HepG2 (cell line): Measurements from ENCODE around the gene PITHD1. TPM values are rescaled to one million over a fixed set of nuclear protein-coding genes. Genes with fewer than 3 reads are reported as not detected.

Experiments used
- ARID2 ChIP-seq: sonication (generic); formaldehyde crosslinking; IDR thresholded peaks from 2 replicates; pipeline ENCODE4 v1.8.1; 2022; ENCODE audit warnings: mild to moderate bottlenecking, missing genetic modification reagents, borderline replicate concordance
- ATF7 ChIP-seq, 2 experiments: fragments of 450-650 bp in 1 of 2; sonication (generic) in 1 of 2; formaldehyde crosslinking in 1 of 2; IDR thresholded peaks; 2 replicates each; pipeline versions ENCODE4 v1.4.0 to v1.6.1; 2016 to 2020; ENCODE audit warnings: antibody characterized with exemption in 1 of 2, mild to moderate bottlenecking in 1 of 2, missing genetic modification reagents in 1 of 2
- BCL6 ChIP-seq: IDR thresholded peaks from 2 replicates; pipeline ENCODE4 v1.6.1; 2016; ENCODE audit warnings: missing genetic modification reagents, missing compliant biosample characterization
- BRCA1 ChIP-seq: sonication (generic); formaldehyde crosslinking; IDR thresholded peaks from 2 replicates; pipeline ENCODE4 v1.4.0; 2020; ENCODE audit warnings: missing genetic modification reagents
- GABPA ChIP-seq, 2 experiments: IDR thresholded peaks; 2 replicates each; pipeline ENCODE4 v1.6.1; 2011 to 2016; ENCODE audit warnings: low read depth in 2 of 2, low read length in 1 of 2, missing biosample characterization in 1 of 2, missing genetic modification characterization in 1 of 2
- HCFC1 ChIP-seq: fragments of 150-350 bp; IDR thresholded peaks from 2 replicates; pipeline ENCODE4 v1.6.1; 2014; ENCODE audit warnings: low read depth, low read length
- HDAC6 ChIP-seq: fragments of 200-600 bp; sonication (generic); IDR thresholded peaks from 2 replicates; pipeline ENCODE4 v1.7.0; 2017; ENCODE audit warnings: mild to moderate bottlenecking, antibody characterized with exemption, low read length, low read depth
- NFIB ChIP-seq: sonication (generic); formaldehyde crosslinking; IDR thresholded peaks from 2 replicates; pipeline ENCODE4 v1.9.0; 2021; ENCODE audit warnings: missing genetic modification reagents, mild to moderate bottlenecking, borderline replicate concordance
- ZBTB38 ChIP-seq: sonication (generic); formaldehyde crosslinking; IDR thresholded peaks from 2 replicates; pipeline ENCODE4 v1.5.1; 2020; ENCODE audit warnings: mild to moderate bottlenecking, missing genetic modification reagents
- ZNF33A ChIP-seq: sonication (generic); formaldehyde crosslinking; IDR thresholded peaks from 2 replicates; pipeline ENCODE4 v1.5.1; 2020; ENCODE audit warnings: missing genetic modification reagents, mild to moderate bottlenecking, moderate library complexity, borderline replicate concordance
- ZNF670 ChIP-seq: sonication (generic); formaldehyde crosslinking; IDR thresholded peaks from 2 replicates; pipeline ENCODE4 v1.8.0; 2022; ENCODE audit warnings: mild to moderate bottlenecking, missing genetic modification reagents, borderline replicate concordance
- ZNF674 ChIP-seq: sonication (generic); formaldehyde crosslinking; IDR thresholded peaks from 2 replicates; pipeline ENCODE4 v1.5.0; 2020; ENCODE audit warnings: low read depth, mild to moderate bottlenecking, missing genetic modification reagents
- ZSCAN22 ChIP-seq: sonication (generic); formaldehyde crosslinking; IDR thresholded peaks from 2 replicates; pipeline ENCODE4 v1.4.0; 2020; ENCODE audit warnings: mild to moderate bottlenecking, missing genetic modification reagents
- polyA plus RNA-seq, 8 experiments: library from polyadenylated mRNA; depleted of rRNA in 3 of 8; stranded (reverse) in 7 of 8; unstranded in 1 of 8; fragments of >200 nt; fragmentation: Illumina TruSeq in 4 of 8; extraction: Trizol in 4 of 8; gene quantifications; 2 replicates each; pipeline versions ENCODE4 v1.2.1 to v1.2.3, GENCODE V29; 2011 to 2016; ENCODE audit warnings: low read depth in 4 of 8, missing spikeins in 1 of 8, mixed read lengths in 1 of 8; ENCODE audit not compliant: insufficient read depth in 1 of 8
- total RNA-seq, 5 experiments: library from RNA; depleted of rRNA; stranded (reverse); fragments of >200 nt; fragmentation: Illumina TruSeq; extraction: Trizol; gene quantifications; 2 replicates each; pipeline ENCODE4 v1.2.3, GENCODE V29; 2016; ENCODE audit warnings: low read depth in 1 of 5
- TF ChIP-seq, protein P1 (sequence below): IDR thresholded peaks from 2 replicates; pipeline ENCODE4 v1.6.1; 2012; ENCODE audit warnings: low read length, improper control_type of control experiment
- TF ChIP-seq, protein P2 (sequence below): sonication (generic); formaldehyde crosslinking; IDR thresholded peaks from 2 replicates; pipeline ENCODE4 v1.4.0; 2020; ENCODE audit warnings: missing genetic modification reagents
- TF ChIP-seq, protein P3 (sequence below): sonication (generic); formaldehyde crosslinking; IDR thresholded peaks from 2 replicates; pipeline ENCODE4 v1.4.0; 2020; ENCODE audit warnings: mild to moderate bottlenecking, missing genetic modification reagents
- TF ChIP-seq, protein P4 (sequence below): sonication (generic); formaldehyde crosslinking; IDR thresholded peaks from 2 replicates; pipeline ENCODE4 v1.4.0; 2020; ENCODE audit warnings: missing genetic modification reagents, borderline replicate concordance
- TF ChIP-seq, protein P5 (sequence below): sonication (generic); formaldehyde crosslinking; IDR thresholded peaks from 2 replicates; pipeline ENCODE4 v1.4.0; 2020; ENCODE audit warnings: mild to moderate bottlenecking, missing genetic modification reagents
- TF ChIP-seq, protein P6 (sequence below): sonication (generic); formaldehyde crosslinking; conservative IDR thresholded peaks from 2 replicates; pipeline ENCODE4 v1.8.0; 2022; ENCODE audit warnings: mild to moderate bottlenecking, moderate library complexity, missing genetic modification reagents

Gene PITHD1
- total and polyA plus RNA-seq, 2 of the 13 experiments (the other 11 are each of a cell fraction or from before 2014, with no cell fraction given) = 28.0 to 37.3 TPM

DNA sequence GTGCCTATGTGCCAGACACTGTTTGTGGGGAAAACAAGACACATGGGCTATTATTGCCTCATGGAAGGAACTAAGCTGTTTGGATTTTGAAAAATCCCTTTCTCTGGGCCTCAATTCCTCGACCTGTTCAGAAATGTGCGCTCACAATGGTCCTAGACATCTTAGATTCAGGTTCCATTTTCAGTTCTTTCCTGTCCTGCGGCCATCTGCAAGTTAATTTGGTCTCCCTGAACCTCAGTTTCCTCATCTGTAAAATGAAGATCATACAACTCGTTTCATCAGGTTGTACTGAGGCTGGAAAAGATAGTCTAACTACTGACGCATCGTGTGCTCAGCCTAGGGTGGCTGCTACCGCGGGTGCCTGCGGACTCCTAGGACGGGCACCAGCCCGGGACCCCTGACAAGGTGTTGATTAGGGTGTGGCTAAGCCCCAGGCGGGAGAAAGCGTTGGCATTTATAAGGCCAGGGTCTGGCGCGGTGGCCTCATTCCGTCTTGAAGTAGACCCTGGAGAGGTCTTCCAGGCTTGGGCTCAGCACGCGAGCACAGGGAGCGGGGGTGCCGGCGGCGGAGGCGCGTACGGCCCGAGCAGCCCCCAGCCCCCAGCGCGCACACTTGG, 35.4 kb upstream of the PITHD1 start (continued):
- TF ChIP-seq, protein P1, sequence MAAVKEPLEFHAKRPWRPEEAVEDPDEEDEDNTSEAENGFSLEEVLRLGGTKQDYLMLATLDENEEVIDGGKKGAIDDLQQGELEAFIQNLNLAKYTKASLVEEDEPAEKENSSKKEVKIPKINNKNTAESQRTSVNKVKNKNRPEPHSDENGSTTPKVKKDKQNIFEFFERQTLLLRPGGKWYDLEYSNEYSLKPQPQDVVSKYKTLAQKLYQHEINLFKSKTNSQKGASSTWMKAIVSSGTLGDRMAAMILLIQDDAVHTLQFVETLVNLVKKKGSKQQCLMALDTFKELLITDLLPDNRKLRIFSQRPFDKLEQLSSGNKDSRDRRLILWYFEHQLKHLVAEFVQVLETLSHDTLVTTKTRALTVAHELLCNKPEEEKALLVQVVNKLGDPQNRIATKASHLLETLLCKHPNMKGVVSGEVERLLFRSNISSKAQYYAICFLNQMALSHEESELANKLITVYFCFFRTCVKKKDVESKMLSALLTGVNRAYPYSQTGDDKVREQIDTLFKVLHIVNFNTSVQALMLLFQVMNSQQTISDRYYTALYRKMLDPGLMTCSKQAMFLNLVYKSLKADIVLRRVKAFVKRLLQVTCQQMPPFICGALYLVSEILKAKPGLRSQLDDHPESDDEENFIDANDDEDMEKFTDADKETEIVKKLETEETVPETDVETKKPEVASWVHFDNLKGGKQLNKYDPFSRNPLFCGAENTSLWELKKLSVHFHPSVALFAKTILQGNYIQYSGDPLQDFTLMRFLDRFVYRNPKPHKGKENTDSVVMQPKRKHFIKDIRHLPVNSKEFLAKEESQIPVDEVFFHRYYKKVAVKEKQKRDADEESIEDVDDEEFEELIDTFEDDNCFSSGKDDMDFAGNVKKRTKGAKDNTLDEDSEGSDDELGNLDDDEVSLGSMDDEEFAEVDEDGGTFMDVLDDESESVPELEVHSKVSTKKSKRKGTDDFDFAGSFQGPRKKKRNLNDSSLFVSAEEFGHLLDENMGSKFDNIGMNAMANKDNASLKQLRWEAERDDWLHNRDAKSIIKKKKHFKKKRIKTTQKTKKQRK = no peak
- TF ChIP-seq ZNF670 (CRISPR knock-in tag) (no peak), ZBTB38 (CRISPR knock-in tag) (no peak), BCL6 (no peak), NFIB (no peak), HDAC6 (no peak), GABPA (IDR thresholded peaks at IDR 0.05; ENCODE audit: low read depth, low read length) (no peak), GABPA (CRISPR knock-in tag; IDR thresholded peaks at IDR 0.05; ENCODE audit: low read depth) (no peak), ZNF33A (CRISPR knock-in tag) (no peak), HCFC1 (no peak), ZNF674 (no peak), ZSCAN22 (CRISPR knock-in tag) (no peak), ATF7 (IDR thresholded peaks at IDR 0.05) (no peak), ATF7 (CRISPR knock-in tag; IDR thresholded peaks at IDR 0.05) (no peak), ARID2 (CRISPR knock-in tag) (0 out of 2 replicates have a peak, but pooled peaks have one; percentile 25), BRCA1 (CRISPR knock-in tag) (no peak)
- TF ChIP-seq, protein P2, sequence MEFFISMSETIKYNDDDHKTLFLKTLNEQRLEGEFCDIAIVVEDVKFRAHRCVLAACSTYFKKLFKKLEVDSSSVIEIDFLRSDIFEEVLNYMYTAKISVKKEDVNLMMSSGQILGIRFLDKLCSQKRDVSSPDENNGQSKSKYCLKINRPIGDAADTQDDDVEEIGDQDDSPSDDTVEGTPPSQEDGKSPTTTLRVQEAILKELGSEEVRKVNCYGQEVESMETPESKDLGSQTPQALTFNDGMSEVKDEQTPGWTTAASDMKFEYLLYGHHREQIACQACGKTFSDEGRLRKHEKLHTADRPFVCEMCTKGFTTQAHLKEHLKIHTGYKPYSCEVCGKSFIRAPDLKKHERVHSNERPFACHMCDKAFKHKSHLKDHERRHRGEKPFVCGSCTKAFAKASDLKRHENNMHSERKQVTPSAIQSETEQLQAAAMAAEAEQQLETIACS (CRISPR knock-in tag) = peak; percentile 27; the same call in 1 of the 2 replicates
- TF ChIP-seq, protein P3, sequence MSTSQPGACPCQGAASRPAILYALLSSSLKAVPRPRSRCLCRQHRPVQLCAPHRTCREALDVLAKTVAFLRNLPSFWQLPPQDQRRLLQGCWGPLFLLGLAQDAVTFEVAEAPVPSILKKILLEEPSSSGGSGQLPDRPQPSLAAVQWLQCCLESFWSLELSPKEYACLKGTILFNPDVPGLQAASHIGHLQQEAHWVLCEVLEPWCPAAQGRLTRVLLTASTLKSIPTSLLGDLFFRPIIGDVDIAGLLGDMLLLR = peak; percentile 5; the same call in 1 of the 2 replicates
- TF ChIP-seq, protein P4, sequence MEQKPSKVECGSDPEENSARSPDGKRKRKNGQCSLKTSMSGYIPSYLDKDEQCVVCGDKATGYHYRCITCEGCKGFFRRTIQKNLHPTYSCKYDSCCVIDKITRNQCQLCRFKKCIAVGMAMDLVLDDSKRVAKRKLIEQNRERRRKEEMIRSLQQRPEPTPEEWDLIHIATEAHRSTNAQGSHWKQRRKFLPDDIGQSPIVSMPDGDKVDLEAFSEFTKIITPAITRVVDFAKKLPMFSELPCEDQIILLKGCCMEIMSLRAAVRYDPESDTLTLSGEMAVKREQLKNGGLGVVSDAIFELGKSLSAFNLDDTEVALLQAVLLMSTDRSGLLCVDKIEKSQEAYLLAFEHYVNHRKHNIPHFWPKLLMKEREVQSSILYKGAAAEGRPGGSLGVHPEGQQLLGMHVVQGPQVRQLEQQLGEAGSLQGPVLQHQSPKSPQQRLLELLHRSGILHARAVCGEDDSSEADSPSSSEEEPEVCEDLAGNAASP (CRISPR knock-in tag) = no peak
- TF ChIP-seq, protein P5, sequence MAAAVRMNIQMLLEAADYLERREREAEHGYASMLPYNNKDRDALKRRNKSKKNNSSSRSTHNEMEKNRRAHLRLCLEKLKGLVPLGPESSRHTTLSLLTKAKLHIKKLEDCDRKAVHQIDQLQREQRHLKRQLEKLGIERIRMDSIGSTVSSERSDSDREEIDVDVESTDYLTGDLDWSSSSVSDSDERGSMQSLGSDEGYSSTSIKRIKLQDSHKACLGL = no peak
- TF ChIP-seq, protein P6, sequence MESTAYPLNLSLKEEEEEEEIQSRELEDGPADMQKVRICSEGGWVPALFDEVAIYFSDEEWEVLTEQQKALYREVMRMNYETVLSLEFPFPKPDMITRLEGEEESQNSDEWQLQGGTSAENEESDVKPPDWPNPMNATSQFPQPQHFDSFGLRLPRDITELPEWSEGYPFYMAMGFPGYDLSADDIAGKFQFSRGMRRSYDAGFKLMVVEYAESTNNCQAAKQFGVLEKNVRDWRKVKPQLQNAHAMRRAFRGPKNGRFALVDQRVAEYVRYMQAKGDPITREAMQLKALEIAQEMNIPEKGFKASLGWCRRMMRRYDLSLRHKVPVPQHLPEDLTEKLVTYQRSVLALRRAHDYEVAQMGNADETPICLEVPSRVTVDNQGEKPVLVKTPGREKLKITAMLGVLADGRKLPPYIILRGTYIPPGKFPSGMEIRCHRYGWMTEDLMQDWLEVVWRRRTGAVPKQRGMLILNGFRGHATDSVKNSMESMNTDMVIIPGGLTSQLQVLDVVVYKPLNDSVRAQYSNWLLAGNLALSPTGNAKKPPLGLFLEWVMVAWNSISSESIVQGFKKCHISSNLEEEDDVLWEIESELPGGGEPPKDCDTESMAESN (CRISPR knock-in tag) = no peak
